K562 (cell line): ENCODE data around the gene SRGN. TPM values are rescaled to one million over a fixed set of nuclear protein-coding genes. Genes with fewer than 3 reads are reported as not detected.

Experiments used
- ATAC-seq: fragments of 200-7000 bp; cut with Tn5 transposase; 3 replicates; pipeline ENCODE4 v1.9.1; 2020; ENCODE audit warnings: moderate library complexity
- BruUV-seq: library from RNA; stranded (reverse); fragments of 400-500 nt; replicated peaks from 2 replicates; lab custom pipeline; 2021; lab: Mats Ljungman, UMichigan
- CTCF ChIA-PET: fragments of 300-600 bp; formaldehyde crosslinking; extraction: SDS; loops from one replicate; lab custom pipeline; 2021; ENCODE audit warnings: low intra/inter-chr PET ratio; lab: Yijun Ruan, JAX
- POLR2A ChIA-PET: fragments of 300-600, 350-650 bp; sonication (Branson Sonifier 250); formaldehyde crosslinking; extraction: SDS; loops from one replicate; lab custom pipeline; 2021; ENCODE audit warnings: antibody characterized with exemption, inconsistent platforms; lab: Yijun Ruan, JAX
- DNase-seq, 4 experiments: peaks; one replicate each; pipeline versions ENCODE4 v3.0.0 to v3.0.0-alpha.2; 2011 to 2018; ENCODE audit warnings: low spot score in 3 of 4, mixed read lengths in 3 of 4; ENCODE audit errors: extremely low read depth in 1 of 4
- FAIRE-seq: peaks from 2 replicates; lab custom pipeline; 2011; peaks lifted over from hg19 to GRCh38; lab: Jason Lieb, UNC
- H2AFZ ChIP-seq: 2 replicates; pipeline ENCODE4 v1.6.0; 2011; ENCODE audit warnings: low read depth, low read length, control low read depth, inconsistent platforms
- H3K27ac ChIP-seq: fragments of 200-600 bp; 3 replicates; pipeline ENCODE4 v1.8.0; 2011; ENCODE audit warnings: low read depth, mild to moderate bottlenecking, control low read depth, inconsistent platforms, low read length, moderate library complexity, mixed read lengths; ENCODE audit errors: extremely low read depth
- H3K27me3 ChIP-seq, 2 experiments: fragments of 300-600 bp in 1 of 2; 2 replicates in 1 of 2; 3 replicates in 1 of 2; pipeline versions ENCODE4 v1.6.0 to v1.8.0; 2011; ENCODE audit warnings: inconsistent platforms in 2 of 2, low read length in 2 of 2, mild to moderate bottlenecking in 1 of 2, mixed read lengths in 1 of 2, moderate library complexity in 1 of 2; ENCODE audit not compliant: control insufficient read depth in 2 of 2, insufficient read depth in 2 of 2
- H3K36me3 ChIP-seq: fragments of 300-600 bp; 3 replicates; pipeline ENCODE4 v1.8.0; 2011; ENCODE audit warnings: mild to moderate bottlenecking, low read length, inconsistent platforms; ENCODE audit not compliant: control insufficient read depth, insufficient read depth
- H3K4me1 ChIP-seq, 2 experiments: fragments of 200-600 bp in 1 of 2; replicated peaks in 1 of 2; 2 replicates in 1 of 2; 3 replicates in 1 of 2; pipeline versions ENCODE4 v1.5.1 to v1.8.0; 2011; ENCODE audit warnings: inconsistent platforms in 2 of 2, low read length in 2 of 2, mild to moderate bottlenecking in 1 of 2, mixed read lengths in 1 of 2, moderate library complexity in 1 of 2; ENCODE audit not compliant: control insufficient read depth in 2 of 2, insufficient read depth in 2 of 2
- H3K4me2 ChIP-seq: 2 replicates; pipeline ENCODE4 v1.6.1; 2011; ENCODE audit warnings: low read length, control low read depth, inconsistent platforms, mixed read lengths; ENCODE audit not compliant: insufficient read depth
- H3K4me3 ChIP-seq: fragments of 200-600 bp; sonication (generic), shearing (Covaris generic); 2 replicates; pipeline ENCODE4 v1.5.1; 2016; ENCODE audit warnings: control low read depth, inconsistent platforms
- H3K79me2 ChIP-seq: fragments of 200-600 bp; 3 replicates; pipeline ENCODE4 v1.8.0; 2011; ENCODE audit warnings: low read length, inconsistent platforms; ENCODE audit not compliant: control insufficient read depth, insufficient read depth
- H3K9ac ChIP-seq, 2 experiments: 2 replicates each; pipeline versions ENCODE4 v1.6.0 to v1.6.1; 2011; ENCODE audit warnings: low read depth in 2 of 2, low read length in 2 of 2, control low read depth in 1 of 2, inconsistent platforms in 1 of 2, mild to moderate bottlenecking in 1 of 2, mixed read lengths in 1 of 2; ENCODE audit not compliant: insufficient read depth in 1 of 2
- H3K9me1 ChIP-seq: one replicate; pipeline ENCODE4 v1.6.0; 2011; ENCODE audit warnings: inconsistent platforms, mild to moderate bottlenecking, low read length, moderate library complexity; ENCODE audit not compliant: control insufficient read depth, insufficient read depth
- H3K9me3 ChIP-seq: replicated peaks from 2 replicates; pipeline ENCODE4 v1.5.1; 2011; ENCODE audit warnings: low read depth, low read length, inconsistent platforms; ENCODE audit not compliant: control insufficient read depth, insufficient read depth
- H4K20me1 ChIP-seq: replicated peaks from 2 replicates; pipeline ENCODE4 v1.6.1; 2011; ENCODE audit warnings: low read length, inconsistent platforms, mixed read lengths; ENCODE audit not compliant: control insufficient read depth, insufficient read depth
- DMBX1 ChIP-seq: fragments of 250-450 bp; sonication (Bioruptor Pico); IDR thresholded peaks from 2 replicates; pipeline ENCODE4 v1.8.0; 2022; ENCODE audit warnings: inconsistent platforms, mild to moderate bottlenecking, moderate library complexity, borderline replicate concordance
- ELF1 ChIP-seq: fragments of 200-800 bp; sonication (Bioruptor generic); IDR thresholded peaks from 2 replicates; pipeline ENCODE4 v1.6.1; 2016; ENCODE audit warnings: missing genetic modification characterization, missing compliant biosample characterization
- EZH2 ChIP-seq: IDR thresholded peaks from 2 replicates; pipeline ENCODE4 v1.6.1; 2012; ENCODE audit warnings: low read depth, mild to moderate bottlenecking, inconsistent platforms, low read length, borderline replicate concordance
- MAZ ChIP-seq, 2 experiments: fragments of 450-650 bp in 1 of 2; sonication (generic) in 1 of 2; formaldehyde crosslinking; IDR thresholded peaks in 1 of 2; conservative IDR thresholded peaks in 1 of 2; 2 replicates each; pipeline versions ENCODE4 v1.4.0 to v1.5.0; 2020; ENCODE audit warnings: mild to moderate bottlenecking in 1 of 2, missing genetic modification reagents in 1 of 2
- NCOA6 ChIP-seq: fragments of 450-650 bp; IDR thresholded peaks from 2 replicates; pipeline ENCODE4 v1.6.1; 2017; ENCODE audit warnings: mild to moderate bottlenecking
- RBM39 ChIP-seq: fragments of 200-400 bp; formaldehyde crosslinking; optimal IDR thresholded peaks from 2 replicates; pipeline ENCODE3; 2018; ENCODE audit warnings: low read depth, low read length
- SMAD2 ChIP-seq: fragments of 150-350 bp; IDR thresholded peaks from 2 replicates; pipeline ENCODE4 v1.6.1; 2014; ENCODE audit warnings: low read depth, mild to moderate bottlenecking, low read length
- TSC22D4 ChIP-seq: fragments of 450-650 bp; IDR thresholded peaks from 2 replicates; pipeline ENCODE4 v1.6.1; 2016; ENCODE audit warnings: missing genetic modification characterization, missing biosample characterization, control low read depth
- U2AF1 ChIP-seq: fragments of 200-400 bp; formaldehyde crosslinking; optimal IDR thresholded peaks from 2 replicates; pipeline ENCODE3; 2017; ENCODE audit warnings: mild to moderate bottlenecking, low read depth, low read length, moderate library complexity
- XRCC3 ChIP-seq: fragments of 450-650 bp; IDR thresholded peaks from 2 replicates; pipeline ENCODE4 v1.6.1; 2017; ENCODE audit warnings: mild to moderate bottlenecking, moderate library complexity
- ZNF41 ChIP-seq: fragments of 250-450 bp; sonication (Bioruptor Pico); conservative IDR thresholded peaks from 2 replicates; pipeline ENCODE4 v1.4.0; 2020; ENCODE audit warnings: mild to moderate bottlenecking
- ZNF589 ChIP-seq: fragments of 200-800 bp; sonication (Bioruptor generic); IDR thresholded peaks from 2 replicates; pipeline ENCODE4 v1.6.1; 2016; ENCODE audit warnings: low read depth, missing genetic modification characterization, missing compliant biosample characterization
- ZSCAN32 ChIP-seq: fragments of 450-650 bp; formaldehyde crosslinking; IDR thresholded peaks from 2 replicates; pipeline ENCODE4 v1.4.0; 2020; ENCODE audit warnings: mild to moderate bottlenecking, moderate library complexity
- WGBS: fragments of 100-300 bp; shearing (Covaris generic); methylation state at CpG from one replicate; pipeline ENCODE4 v1.1.6; 2016; ENCODE audit warnings: low coverage, mixed read lengths; ENCODE audit not compliant: insufficient coverage; ENCODE audit errors: missing lambda C conversion rate; 5-methylcytosine and 5-hydroxymethylcytosine counted together
- in situ Hi-C: fragments of 300-500 bp; cut with MboI; formaldehyde crosslinking; loops from 4 replicates; pipeline ENCODE4 v1.15.0; 2018; ENCODE audit warnings: inconsistent platforms, mixed read lengths
- intact Hi-C: fragments of 100-400 bp; cut with micrococcal nuclease; formaldehyde crosslinking; loops from 2 replicates; pipeline ENCODE4 v1.14.2; 2022
- polyA plus RNA-seq, 8 experiments: library from polyadenylated mRNA; depleted of rRNA in 4 of 8; stranded (reverse) in 5 of 8; unstranded in 3 of 8; fragments of >200 nt; fragmentation: Nextera tagmentation in 2 of 8; fragmentation: Illumina TruSeq in 1 of 8; extraction: Ambion mirVana in 2 of 8; extraction: Trizol in 1 of 8; gene quantifications; 2 replicates each; pipeline versions ENCODE4 v1.2.1 to v1.2.3, GENCODE V29; 2011 to 2014; ENCODE audit warnings: inconsistent platforms in 1 of 8, missing spikeins in 1 of 8
- total RNA-seq, 7 experiments: library from RNA; depleted of rRNA in 6 of 7; stranded (reverse); fragments of >200 nt in 6 of 7; fragmentation: Illumina TruSeq in 2 of 7; extraction: Trizol in 2 of 7; gene quantifications; 2 replicates each; pipeline versions ENCODE4 v1.2.1 to v1.2.3, GENCODE V29; 2011 to 2021; ENCODE audit warnings: low replicate concordance in 1 of 7
- TF ChIP-seq, protein P1 (sequence below): sonication (generic); formaldehyde crosslinking; IDR thresholded peaks from 2 replicates; pipeline ENCODE4 v1.8.1; 2023; ENCODE audit warnings: mild to moderate bottlenecking, missing genetic modification reagents, moderate library complexity

Gene SRGN
- total and polyA plus RNA-seq, 9 of the 15 experiments (the other 6 are each of a cell fraction or from before 2014, with no cell fraction given) = 136 to 304 (median 180) TPM

GRCh38 chr10:69073736-69074364 lies 14.1 kb upstream of the SRGN start:
- POLR2A ChIA-PET = interaction anchor here (0.7 to 1.4 kb wide), 3 partner anchors 10 to 55 kb away, joined by 3 to 5 read pairs (median 4); partner anchors contain the start of gene SRGN
- no peak overlapping the region for H3K4me2 ChIP-seq
- H2AFZ ChIP-seq = peak overlapping the region; percentile 61; the same call in 1 of the 2 replicates
- H3K27ac ChIP-seq = no peak overlapping the region
- no peak for ATAC-seq
- no peaks in the 10 kb centered on the region for H3K27me3 ChIP-seq
- H3K9me1 ChIP-seq = no peaks in the 10 kb centered on the region
- BruUV-seq = no TSS peak
- no peaks in the 10 kb centered on the region for H3K36me3 ChIP-seq
- in situ Hi-C loops (no loop called here), intact Hi-C loops (no loop called here)
- no peaks in the 10 kb centered on the region for H4K20me1 ChIP-seq
- no peak for FAIRE-seq
- CTCF ChIA-PET = no interaction called here
- WGBS = 28% methylated on average over 7 of the region's 8 CpGs
- H3K4me3 ChIP-seq = no peak overlapping the region
- peaks cover 5 to 28% of the 10 kb centered on the region in 2 experiments for H3K4me1 ChIP-seq
- no peak overlapping the region for H3K9ac ChIP-seq
- DNase-seq = no peak
- no peaks in the 10 kb centered on the region for H3K9me3 ChIP-seq
- H3K79me2 ChIP-seq = no peaks in the 10 kb centered on the region
- no peak for TF ChIP-seq ZSCAN32
- TF ChIP-seq EZH2 = no peak
- TF ChIP-seq SMAD2 = no peak
- no peak for TF ChIP-seq RBM39
- TF ChIP-seq, protein P1, sequence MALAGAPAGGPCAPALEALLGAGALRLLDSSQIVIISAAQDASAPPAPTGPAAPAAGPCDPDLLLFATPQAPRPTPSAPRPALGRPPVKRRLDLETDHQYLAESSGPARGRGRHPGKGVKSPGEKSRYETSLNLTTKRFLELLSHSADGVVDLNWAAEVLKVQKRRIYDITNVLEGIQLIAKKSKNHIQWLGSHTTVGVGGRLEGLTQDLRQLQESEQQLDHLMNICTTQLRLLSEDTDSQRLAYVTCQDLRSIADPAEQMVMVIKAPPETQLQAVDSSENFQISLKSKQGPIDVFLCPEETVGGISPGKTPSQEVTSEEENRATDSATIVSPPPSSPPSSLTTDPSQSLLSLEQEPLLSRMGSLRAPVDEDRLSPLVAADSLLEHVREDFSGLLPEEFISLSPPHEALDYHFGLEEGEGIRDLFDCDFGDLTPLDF = no peak
- no peak for TF ChIP-seq ELF1 (tag)
- TF ChIP-seq MAZ (CRISPR knock-in tag; conservative IDR thresholded peaks at IDR 0.05 in 1 of 2, IDR thresholded peaks at IDR 0.05 in 1 of 2) = no peak
- TF ChIP-seq U2AF1 = no peak
- TF ChIP-seq NCOA6 = no peak
- no peak for TF ChIP-seq DMBX1 (CRISPR knock-in tag)
- TF ChIP-seq ZNF41 (CRISPR knock-in tag) = no peak
- TF ChIP-seq XRCC3 = no peak
- no peak for TF ChIP-seq TSC22D4 (tag)
- TF ChIP-seq ZNF589 (CRISPR knock-in tag) = no peak
